Nephron (organoid): ENCODE data around the gene APOL1.
"Not testable (repeated sequence)": the region's sequence is repeated elsewhere in the genome, so short reads cannot be mapped to it uniquely, and the experiment has no call there.

Source experiments
- H3K27ac Mint-ChIP-seq, 3 experiments: 2 replicates each; pipeline ENCODE4 v1.8.0; 2020; ENCODE audit warnings: mixed read lengths in 3 of 3, mild to moderate bottlenecking in 2 of 3, moderate library complexity in 1 of 3
- H3K27me3 Mint-ChIP-seq: 2 replicates; pipeline ENCODE4 v1.8.0; 2021; ENCODE audit warnings: low read depth, mild to moderate bottlenecking, moderate library complexity, mixed read lengths
- H3K36me3 Mint-ChIP-seq: 2 replicates; pipeline ENCODE4 v1.8.0; 2020; ENCODE audit warnings: low read depth, mixed read lengths
- H3K4me1 Mint-ChIP-seq: 2 replicates; pipeline ENCODE4 v1.8.0; 2020; ENCODE audit warnings: mixed read lengths
- H3K4me3 Mint-ChIP-seq, 3 experiments: 2 replicates each; pipeline ENCODE4 v1.8.0; 2020; ENCODE audit warnings: mild to moderate bottlenecking in 3 of 3, mixed read lengths in 3 of 3, moderate library complexity in 2 of 3
- H3K9me3 Mint-ChIP-seq: 2 replicates; pipeline ENCODE4 v1.8.0; 2020; ENCODE audit warnings: mixed read lengths
- CTCF ChIP-seq, 3 experiments: fragments of 200-600 bp; sonication (generic); IDR thresholded peaks; one replicate each; pipeline ENCODE4 v1.5.0; 2021; ENCODE audit warnings: antibody characterized with exemption in 3 of 3; ENCODE audit not compliant: unreplicated experiment in 3 of 3

Gene APOL1

GRCh38 chr22:36253523-36254490 is 874 bp downstream of the APOL1 start:
- Mint-ChIP-seq H3K27me3 (no peaks in the 10 kb centered on the region), H3K4me3 (peak overlapping the region in 1 of 3 experiments; percentile 9), H3K4me1 (peaks cover 41% of the 10 kb centered on the region), H3K9me3 (peaks cover 6% of the 10 kb centered on the region), H3K27ac (peak overlapping the region in 2 of 3 experiments; percentile 74 to 91), H3K36me3 (no peaks in the 10 kb centered on the region)
- no peak for TF ChIP-seq CTCF (IDR thresholded peaks at IDR 0.05; ENCODE audit: unreplicated experiment in 3 of 3)

GRCh38 chr22:36255572-36255971 is 2.6 kb downstream of the APOL1 start:
- peaks cover 58% of the 10 kb centered on the region for H3K4me1 Mint-ChIP-seq
- not testable (repeated sequence) for H3K27me3 Mint-ChIP-seq, H3K36me3 Mint-ChIP-seq

GRCh38 chr22:36256478-36256877 is 3.5 kb downstream of the APOL1 start:
- no peaks in the 10 kb centered on the region for H3K9me3 Mint-ChIP-seq
- no peaks in the 10 kb centered on the region for H3K36me3 Mint-ChIP-seq
- TF ChIP-seq CTCF (IDR thresholded peaks at IDR 0.05; ENCODE audit: unreplicated experiment in 3 of 3) = no peak
- H3K27ac Mint-ChIP-seq = peak overlapping the region in 2 of 3 experiments; percentile 64 to 74
- H3K27me3 Mint-ChIP-seq = no peaks in the 10 kb centered on the region
- no peak overlapping the region for H3K4me3 Mint-ChIP-seq
- H3K4me1 Mint-ChIP-seq = peaks cover 63% of the 10 kb centered on the region

More at GRCh38 chr22:36255572-36255971, 2.6 kb downstream of the APOL1 start:
- peak overlapping the region in 2 of 3 experiments; percentile 64 to 74 for H3K27ac Mint-ChIP-seq
- not testable (repeated sequence) for H3K4me3 Mint-ChIP-seq, H3K9me3 Mint-ChIP-seq

- TF ChIP-seq CTCF (IDR thresholded peaks at IDR 0.05; ENCODE audit: unreplicated experiment in 3 of 3) = no peak
- Mint-ChIP-seq H3K4me3 (no peak overlapping the region), H3K27me3 (no peaks in the 10 kb centered on the region), H3K36me3 (no peaks in the 10 kb centered on the region), H3K9me3 (no peaks in the 10 kb centered on the region), H3K4me1 (peaks cover 63% of the 10 kb centered on the region), H3K27ac (peak overlapping the region in 2 of 3 experiments; percentile 74 to 77)
Measured at GRCh38 chr22:36257308-36257707, 4.4 kb downstream of the APOL1 start.

GRCh38 chr22:36257948-36258670 is 5.2 kb downstream of the APOL1 start:
- H3K27me3 Mint-ChIP-seq = no peaks in the 10 kb centered on the region
- peaks cover 56% of the 10 kb centered on the region for H3K4me1 Mint-ChIP-seq
- peak overlapping the region; percentile 89 to 99 (median 96) for H3K27ac Mint-ChIP-seq
- no peaks in the 10 kb centered on the region for H3K36me3 Mint-ChIP-seq
- H3K9me3 Mint-ChIP-seq = no peaks in the 10 kb centered on the region
- H3K4me3 Mint-ChIP-seq = peak overlapping the region in 1 of 3 experiments; percentile 27
- TF ChIP-seq CTCF (IDR thresholded peaks at IDR 0.05; ENCODE audit: unreplicated experiment in 3 of 3) = no peak
